ENCODE results near the gene TXLNG.

TXLNG gene

DNA sequence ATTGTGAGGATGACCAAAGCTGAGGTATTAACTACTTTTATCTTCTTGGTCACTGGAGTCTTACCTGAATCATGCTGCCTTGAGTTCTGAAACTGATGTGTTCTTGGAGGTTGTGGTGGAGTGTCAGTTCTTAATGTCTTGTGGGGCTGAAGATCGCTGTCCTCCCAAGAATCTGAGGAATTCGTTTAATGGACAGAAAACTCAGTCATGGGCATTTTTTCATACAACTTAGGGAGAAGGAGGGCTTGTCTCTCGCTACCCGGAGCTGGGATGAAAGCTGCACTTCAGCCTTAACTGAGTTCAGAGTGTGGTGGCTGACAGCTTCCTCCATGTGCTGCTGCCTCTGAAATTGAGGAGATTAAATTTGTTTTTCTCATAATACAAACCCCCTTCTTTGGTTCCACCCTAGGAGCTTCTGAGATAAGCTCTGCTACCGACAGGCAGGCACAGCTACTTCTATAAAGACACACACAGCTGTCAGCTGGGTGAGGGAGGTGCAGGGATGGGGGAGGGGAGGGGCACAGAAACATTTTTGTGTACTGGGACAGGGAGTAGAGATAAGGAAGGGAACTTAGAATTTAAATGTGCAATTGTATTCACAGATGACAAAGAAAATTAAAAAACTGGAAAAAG, 53.1 kb downstream of the TXLNG start:
- DNase-seq = peak; percentile 63

DNA sequence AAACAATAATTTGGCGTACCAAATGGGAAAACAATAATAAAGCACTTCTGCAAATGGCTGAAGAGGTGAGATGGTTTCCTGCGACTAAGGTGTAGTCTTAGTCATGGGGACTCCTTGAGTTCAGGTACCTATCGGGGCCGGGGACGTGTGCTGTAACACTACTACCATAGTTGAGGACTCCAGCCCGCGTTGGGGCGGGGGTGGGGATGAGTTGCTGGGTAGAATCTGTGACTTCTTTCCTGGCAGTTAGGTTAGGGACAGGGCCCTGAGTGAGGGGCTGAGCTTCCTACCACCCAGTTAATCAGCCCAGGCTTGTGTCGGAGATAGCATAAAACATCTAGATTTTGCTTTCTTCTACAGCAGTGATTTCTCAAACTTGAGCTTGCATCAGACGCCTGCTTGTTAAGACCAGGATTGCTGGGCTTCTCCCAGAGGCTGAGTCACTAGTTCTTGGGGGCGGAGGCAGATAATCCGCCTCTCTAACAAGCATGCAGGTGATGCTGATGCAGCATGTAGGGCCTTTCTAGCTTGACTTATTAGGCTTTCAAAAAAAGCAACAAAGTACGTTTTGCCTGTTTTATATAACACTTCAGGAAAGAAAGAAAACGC, 53.7 kb downstream of the TXLNG start:
- no peak for DNase-seq

DNA sequence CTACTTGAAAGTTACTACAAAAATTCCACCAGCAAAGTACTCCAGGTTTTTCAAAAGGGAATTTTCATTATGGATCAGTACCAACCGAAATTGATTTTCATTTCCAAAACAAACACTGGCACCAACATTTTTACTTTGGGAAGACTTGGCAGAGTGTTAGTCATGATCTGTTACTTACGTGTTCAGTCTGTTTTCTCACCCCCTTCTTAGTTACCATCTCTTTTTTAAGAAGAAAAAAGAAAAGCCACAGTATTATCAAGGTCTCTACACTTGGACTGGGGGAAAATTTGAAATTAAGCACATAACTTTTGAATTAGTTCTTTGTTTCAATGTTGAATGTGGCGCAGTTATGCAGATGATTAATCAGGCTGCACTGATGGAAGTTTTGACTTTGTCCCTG, 56.4 kb downstream of the TXLNG start:
- no peak for DNase-seq

DNA sequence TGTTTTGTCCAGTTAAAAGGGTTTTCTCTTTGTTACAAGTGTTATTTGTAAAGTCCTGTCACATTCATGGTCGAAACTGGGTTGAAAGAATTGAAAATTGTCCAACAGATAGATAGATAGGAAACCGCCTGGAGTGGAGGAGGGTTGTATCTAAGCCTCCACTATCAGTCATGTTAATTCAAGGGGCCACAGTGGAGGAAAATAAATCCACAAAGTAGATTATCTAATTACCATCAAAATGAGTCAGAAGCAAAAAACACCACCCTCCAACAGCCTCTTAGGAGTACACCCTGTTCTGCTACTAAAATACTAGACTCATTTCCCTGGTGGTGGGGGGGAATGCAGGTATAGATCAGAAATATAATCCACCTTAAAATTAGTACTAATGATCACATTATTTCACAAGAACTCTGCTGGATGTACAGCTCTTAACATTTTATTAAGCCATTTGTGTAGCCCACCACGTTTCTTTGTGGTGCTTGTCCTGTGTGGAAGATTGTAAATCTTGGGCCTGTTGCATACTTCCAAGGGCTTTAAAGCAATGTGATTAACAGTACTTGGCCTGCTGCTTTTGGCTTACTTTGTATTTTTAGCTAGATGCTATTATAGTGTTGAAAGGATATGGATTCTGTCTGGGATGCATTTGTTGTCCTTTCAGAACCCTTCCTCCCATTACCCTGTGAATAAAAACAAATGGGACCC, 57.1 kb downstream of the TXLNG start:
- DNase-seq = peak; percentile 41

DNA sequence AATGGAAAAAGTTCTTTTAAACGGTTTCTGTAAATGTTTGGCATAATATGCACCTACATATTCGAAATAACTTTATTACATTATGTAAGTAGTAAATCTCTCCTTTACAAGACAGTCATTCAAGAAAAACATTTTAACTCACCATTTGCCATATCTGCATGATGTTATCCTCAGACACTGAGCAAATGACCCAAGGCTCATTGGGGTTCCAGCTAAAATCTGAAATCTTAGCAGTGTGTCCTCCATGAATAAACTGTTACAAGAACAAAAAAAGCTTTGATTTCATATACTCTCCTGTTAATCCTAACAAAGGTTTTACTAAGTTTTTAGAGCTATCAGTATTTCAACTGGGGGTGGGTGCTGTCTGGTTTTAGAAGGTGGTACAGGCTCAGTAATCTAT, 59.4 kb downstream of the TXLNG start:
- no peak for DNase-seq

DNA sequence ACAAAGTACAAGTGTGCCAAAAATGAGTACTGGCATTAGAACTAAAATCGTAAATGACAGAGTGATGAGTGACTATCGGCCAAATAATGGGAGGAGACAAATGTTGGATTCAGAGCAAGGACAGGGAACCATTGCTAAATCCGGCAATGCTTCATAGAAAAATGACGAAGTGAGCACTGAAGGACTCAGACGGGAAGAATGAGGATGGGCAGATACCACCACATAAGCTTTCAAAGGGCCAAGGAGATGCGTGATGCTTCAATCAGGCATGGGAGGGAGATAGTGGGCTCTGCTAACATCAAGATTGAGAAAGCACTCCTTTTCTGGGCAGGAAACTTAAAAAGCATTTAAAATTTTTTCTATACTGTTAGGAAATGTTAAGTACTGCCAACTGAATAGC, 62.3 kb downstream of the TXLNG start:
- no peak for DNase-seq

DNA sequence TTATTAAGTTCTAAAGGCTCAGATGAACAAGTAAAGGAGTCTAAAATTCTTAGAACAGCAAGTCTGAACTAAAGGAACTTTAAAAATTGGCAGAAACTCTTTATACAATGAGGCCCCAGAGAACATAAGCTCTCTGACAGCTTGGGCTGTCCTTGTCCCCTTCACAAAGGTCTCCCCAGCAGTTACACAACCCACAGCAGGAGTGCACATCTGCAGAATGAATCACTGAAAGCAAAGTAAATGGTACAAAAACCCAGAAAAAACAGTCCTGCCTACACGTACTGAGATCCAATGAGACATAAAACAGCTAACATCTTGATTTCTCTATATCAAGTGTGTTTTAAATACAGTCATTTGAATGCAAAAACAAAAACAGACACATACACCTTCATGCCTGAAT, 65.2 kb downstream of the TXLNG start:
- no peak for DNase-seq

DNA sequence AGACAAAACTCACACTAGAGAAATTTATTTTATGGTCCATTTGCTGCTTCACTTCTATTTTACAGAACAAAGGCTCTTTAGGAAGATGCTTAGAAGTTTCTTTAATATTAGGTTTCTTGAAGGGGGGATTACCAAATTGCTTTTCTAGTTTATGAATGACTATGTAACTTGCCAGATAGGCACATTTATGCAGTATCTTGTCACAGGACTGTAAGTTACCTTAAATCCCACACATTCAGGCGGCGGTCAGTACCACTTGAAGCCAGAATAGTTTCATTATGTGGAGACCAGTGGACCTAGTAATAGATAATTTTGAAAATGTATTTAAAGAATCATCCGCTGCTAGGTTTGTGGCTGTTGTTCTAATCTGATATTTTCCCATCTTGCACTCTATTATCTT, 65.6 kb downstream of the TXLNG start:
- DNase-seq = no peak

DNA sequence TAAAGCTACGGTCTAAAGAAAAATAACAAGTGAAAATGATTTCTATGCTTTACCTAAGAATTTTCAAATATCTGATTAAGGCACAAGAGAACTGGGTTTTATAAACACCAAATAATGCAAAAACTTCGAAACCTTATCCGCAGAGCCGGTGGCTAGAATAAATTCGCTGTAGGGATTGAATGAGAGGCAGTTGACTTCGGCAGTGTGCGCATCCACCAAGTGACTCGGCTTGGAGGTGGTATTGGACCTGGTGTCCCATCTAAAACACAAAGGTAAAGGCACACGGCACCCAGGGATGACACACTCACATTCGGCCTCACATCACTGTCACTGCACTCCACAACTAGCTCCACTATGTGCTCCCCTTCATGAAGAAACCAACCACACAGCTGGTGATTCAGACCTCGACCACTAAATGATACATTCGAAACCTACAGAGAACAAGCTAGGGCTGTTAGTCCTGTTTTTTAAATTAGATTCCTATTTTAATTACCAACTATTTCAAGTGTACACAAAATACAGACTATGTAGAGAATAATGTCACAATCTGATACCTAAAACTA, 66.4 kb downstream of the TXLNG start:
- no peak for DNase-seq

DNA sequence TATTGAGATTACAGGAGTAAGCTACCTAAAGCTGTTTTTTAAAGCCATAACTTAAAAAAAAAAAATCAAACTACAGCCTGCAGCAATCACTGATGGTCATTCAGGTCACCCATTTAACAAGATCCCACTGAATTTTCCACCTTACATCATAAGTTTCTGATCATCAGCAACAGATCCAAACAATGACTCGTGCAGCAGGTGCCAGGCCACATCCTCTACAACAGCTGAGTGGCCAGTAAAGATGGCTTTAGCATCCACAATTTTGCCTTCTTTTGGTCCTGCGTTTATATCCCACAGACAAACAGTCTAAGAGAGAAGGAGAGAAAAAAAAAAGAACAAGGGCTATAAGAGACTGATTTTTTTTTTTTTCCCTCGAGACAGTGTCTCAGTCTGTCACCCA, 67.3 kb downstream of the TXLNG start:
- no peak for DNase-seq

DNA sequence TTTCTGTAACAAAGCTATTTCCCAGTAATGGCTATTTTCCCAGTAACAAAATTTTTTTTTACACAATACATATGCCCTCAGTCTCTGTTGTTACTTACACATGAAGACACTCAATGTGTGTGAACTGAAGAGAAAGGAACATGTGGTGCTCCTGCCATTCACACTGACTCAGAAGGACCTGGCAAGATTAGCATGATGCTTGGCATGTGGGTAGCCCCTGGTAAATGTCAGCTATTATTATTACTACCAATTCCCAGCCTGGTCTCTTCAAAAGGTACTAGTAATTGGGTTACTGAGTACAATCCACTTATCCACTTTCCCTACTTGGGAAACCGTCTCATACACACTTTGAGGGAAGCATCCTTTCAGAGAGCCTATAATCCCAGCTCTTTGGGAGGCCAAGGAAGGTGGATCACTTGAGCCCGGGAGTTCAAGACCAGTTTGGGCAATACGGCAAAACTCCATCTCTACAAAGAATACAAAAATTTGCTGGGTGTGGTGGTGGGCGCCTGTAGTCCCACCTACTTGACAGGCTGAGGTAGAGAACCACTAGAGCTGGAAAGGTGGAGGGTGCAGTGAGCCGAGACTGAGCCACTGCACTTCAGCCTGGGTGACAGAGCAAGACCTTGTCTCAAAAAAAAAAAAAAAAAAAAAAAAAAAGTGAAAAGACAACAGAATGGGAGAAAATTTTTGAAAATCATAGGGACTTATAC, 69.3 kb downstream of the TXLNG start:
- DNase-seq = no peak

DNA sequence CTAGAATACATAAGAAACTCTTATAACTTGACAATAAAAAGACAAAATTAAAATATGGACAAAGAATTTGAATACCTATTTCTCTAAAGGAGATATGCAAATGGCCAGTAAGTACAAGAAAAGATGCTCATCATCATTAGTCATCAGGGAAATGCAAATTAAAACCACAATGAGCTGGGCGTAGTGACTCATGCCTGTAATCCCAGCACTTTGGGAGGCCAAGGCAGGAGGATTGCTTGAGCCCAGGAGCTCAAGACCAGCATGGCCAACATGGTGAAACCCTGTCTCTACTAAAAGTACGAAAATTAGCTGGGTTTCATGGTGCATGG, 69.8 kb downstream of the TXLNG start:
- DNase-seq = peak; percentile 56

DNA sequence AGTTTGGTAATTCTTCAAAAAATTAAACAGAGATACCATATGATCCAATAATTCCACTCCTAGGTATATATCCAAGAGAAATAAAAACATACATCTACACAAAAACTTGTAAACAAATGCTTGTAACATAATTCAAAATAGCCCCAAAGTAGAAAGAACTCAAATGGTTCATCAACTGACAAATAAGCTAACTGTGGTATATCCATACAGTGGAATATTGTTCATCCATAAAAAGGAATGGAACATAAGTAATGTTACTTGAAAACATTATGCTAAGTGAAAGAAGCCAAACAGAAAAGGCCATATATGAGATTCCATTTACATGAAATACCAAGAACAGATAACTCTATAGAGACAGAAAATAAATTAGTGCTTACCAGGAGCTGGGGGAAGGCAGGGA, 70.5 kb downstream of the TXLNG start:
- no peak for DNase-seq

DNA sequence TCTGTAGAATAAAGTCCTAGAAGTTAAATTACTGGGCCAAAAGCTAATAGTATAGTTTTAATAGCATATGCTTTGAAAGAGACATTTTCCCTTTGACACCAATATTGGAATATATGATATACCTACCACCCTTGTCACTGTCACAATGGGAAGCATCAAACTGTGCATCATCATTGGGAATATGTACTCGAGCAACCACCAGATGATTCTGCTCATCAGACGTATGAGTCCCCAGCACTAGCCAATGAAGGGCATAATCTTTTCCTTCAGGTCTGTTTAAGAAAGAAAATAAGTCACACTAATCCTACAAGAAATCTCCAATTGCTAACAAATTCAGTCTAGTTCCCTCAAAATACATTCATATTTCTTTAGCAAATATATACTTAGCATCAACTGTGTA, 76.6 kb downstream of the TXLNG start:
- no peak for DNase-seq

DNA sequence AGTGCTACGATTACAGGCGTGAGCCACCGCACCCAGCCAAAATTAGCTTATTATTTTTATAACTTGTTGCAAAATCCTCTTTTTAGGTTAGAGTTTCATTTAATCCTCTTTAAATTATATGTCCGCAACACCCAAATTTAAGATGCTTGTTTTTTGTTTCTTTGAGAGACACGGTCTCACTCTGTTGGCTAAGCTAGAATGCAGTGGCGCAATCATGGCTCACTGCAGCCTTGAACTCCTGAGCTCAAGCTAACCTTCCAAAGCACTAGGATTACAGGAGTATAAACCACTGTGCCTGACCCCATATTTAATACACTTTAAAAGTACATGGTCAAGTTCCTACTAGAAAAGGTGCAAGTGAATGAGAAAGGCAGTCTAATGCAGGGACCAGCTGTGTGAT, 81.7 kb downstream of the TXLNG start:
- DNase-seq = no peak

DNA sequence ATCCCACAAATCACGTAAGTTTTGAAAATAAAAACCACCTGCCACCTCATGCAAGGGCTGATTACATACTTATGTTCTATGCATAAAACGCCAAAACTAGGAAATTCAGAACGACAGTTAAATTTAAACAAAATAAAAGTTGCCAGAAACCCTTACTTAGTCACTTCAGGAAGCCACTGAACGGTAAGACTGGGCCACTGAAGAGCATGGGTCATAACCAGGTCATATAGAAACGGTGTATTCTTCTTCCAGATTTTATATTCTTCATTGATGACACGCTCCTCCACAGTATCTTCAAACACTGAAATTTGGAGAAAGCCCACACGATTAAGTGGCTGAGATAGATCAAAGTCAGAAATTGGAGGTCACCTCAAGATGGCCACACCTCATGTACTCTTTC, 82.7 kb downstream of the TXLNG start:
- DNase-seq = no peak

DNA sequence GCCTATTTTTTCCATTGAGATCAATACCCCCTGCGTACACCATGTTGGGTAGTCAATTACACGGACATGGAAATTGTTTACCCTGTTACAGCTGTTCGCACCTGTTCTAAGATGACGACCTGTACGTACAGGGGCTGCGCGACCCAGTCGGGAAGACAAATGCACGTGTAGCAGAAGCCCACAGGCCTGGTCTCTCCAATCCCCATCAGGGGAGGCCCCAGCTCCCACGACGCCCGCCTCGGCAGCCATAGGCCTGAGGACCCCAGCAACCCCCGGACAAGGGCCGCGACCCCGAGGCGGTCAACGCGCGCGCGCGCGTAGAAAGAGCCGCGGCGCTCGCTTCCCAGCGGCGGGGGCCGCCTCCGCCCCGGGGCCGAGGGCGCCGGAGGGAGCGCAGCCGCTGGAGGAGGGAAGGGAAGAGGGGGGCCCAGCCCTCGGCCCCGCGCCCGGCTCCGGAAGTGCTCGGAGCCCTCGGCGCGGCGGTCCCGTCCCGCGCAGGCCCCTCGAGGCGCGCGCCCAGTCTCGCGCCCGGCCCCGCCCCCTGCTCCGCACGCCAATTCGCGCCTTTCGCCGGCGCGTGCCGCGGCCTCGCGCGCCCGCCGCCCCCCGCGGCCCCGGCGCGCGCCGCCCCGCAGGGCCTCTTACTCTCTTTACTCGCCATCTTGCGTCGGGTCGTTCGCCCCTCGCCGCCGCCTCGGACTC, 83.3 kb downstream of the TXLNG start:
- DNase-seq = peak; percentile 62

DNA sequence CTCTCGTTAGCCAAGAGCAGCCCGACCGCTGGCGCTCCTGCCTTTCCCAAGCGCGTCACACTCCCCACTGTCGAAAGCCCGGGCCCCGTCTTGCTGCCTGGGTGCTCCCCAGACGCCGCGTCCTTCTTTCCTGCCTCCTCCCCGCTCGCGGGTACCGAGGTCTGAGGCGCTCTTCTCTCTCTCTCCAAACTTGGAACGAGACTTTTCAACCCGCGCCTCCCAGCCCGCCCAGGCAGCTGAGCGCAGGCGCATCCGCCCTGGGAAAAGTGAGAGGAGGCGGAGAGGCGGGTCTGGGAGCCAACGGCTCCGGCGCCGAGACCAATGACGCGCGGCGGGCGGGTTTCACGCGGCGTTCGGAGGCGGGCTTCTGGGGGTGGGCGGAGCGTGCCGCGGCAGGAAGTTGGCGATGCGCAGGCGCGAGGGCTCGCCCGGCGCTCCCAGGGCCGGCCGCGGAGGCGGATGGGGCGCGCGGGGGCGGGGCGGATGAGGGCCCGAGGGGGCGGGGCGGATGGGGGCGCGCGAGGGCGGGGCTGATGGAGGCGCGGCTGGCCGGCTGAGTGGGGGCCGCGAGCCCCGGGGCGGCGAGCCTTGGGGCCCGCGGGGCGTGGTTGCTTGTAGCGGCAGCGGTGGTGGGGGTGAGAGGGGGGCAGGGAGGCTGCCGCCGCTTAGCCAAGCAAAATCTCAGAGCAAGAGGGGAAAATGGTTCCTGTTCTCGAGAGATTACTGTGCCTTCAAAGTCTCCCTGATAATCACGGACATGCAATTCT, 84.0 kb downstream of the TXLNG start, which contains the start of gene RBBP7:
Gene RBBP7, minus strand, starts transcription at position 268 of the 767 bp plus-strand sequence. CDS start 309 bp downstream, outside the sequence.
- DNase-seq = peak; percentile 93

DNA sequence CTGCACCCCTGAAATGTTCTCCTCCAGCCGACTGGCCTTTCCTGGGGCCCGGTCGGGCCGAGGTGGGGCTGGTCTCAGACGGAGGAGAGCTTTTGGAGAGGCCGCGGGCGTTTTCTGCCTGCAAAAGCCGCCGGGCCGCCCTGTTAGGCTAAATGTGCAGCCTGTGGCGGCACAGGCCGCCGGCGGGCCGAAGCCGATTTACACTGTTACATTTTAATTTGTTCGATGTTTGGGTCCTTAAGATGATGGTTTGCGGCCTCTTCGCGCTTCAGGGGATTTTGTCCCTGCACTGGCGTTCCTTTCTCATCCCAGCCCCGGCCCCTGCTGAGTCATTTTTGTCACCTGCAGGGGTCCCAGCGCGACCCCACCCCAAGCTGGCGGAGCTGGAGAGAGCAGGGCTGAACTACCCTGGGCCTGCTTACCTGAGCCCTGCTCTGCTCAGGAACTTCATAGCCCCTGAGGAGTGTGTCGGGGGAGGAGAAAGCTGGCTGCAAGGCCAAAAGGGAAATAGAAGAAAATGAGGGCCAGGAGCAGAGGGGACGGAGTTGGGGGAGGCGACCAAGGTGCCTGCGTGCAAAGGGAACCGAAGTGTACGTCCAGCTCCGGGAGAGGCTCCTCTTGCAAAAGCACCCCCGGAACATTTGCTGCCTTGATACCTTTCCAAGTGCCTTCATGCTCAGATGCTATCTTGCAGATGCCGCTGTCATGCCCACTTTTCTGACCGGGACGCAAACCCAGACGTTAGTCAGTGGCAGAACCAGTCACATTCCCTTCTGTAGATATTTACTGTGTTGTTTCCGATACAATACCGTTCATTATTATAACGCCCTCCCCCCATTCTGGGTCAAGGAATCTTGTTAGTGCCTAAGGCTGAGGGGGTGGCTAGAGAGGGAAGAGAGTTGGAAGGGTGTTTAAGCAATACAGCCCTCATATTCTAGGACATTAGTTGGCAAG, 84.9 kb downstream of the TXLNG start:
- DNase-seq = peak; percentile 54

DNA sequence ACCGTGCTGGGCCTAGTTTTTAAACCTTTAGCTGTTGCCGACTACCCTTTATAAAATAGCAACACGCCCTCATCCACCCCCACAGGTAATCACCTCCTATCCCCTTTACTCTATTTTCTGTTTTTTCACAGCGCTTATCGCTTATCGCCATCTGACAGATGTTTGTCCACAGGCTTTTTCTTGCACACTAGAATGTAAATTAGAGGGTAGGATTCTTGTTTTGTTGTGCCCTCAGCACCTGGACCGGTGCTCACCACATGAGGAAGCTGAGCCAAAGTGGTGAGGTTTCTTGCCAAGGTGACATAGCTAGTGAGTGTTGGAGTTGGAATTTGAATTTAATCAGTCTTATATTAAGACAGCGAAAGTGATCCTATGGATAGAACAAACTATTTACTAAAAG, 86.8 kb downstream of the TXLNG start:
- DNase-seq = no peak

All from OCI-M1 (cell line).